Vagina (tissue), 2 donors: Measurements from ENCODE around the gene MTCL1. TPM values are rescaled to one million over a fixed set of nuclear protein-coding genes. Genes with fewer than 3 reads are reported as not detected.

ENCODE experiments used
- DNase-seq, 2 donors: peaks; one replicate each; pipeline ENCODE4 v3.0.0-alpha.2; 2017; ENCODE audit errors: extremely low spot score in 2 of 2
- H3K27ac ChIP-seq: fragments of 200-600 bp; sonication (generic); one replicate; pipeline ENCODE4 v1.5.1; 2019
- H3K27me3 ChIP-seq: fragments of 200-600 bp; sonication (generic); one replicate; pipeline ENCODE4 v1.5.1; 2019
- H3K36me3 ChIP-seq, 2 donors: fragments of 200-600 bp; sonication (generic); one replicate each; pipeline ENCODE4 v1.5.1; 2017 to 2019
- H3K4me1 ChIP-seq: fragments of 200-600 bp; sonication (generic); one replicate; pipeline ENCODE4 v1.5.1; 2019
- H3K4me3 ChIP-seq, 2 donors: fragments of 200-600 bp; sonication (generic); 1 replicate in 1 of 2; 2 replicates in 1 of 2; pipeline ENCODE4 v1.5.1; 2016 to 2019
- H3K9me3 ChIP-seq: fragments of 200-600 bp; sonication (generic); one replicate; pipeline ENCODE4 v1.5.1; 2019
- CTCF ChIP-seq, 3 experiments: fragments of 450-650 bp in 2 of 3; fragments of 200-600 bp in 1 of 3; sonication (generic) in 1 of 3; IDR thresholded peaks; one replicate each; pipeline ENCODE4 v1.5.1; 2017 to 2019; ENCODE audit warnings: antibody characterized with exemption in 3 of 3, mild to moderate bottlenecking in 2 of 3, moderate library complexity in 2 of 3
- POLR2A ChIP-seq, 2 donors: fragments of 450-650 bp; IDR thresholded peaks; one replicate each; pipeline ENCODE4 v1.6.1; 2017; ENCODE audit warnings: antibody characterized with exemption in 2 of 2, mild to moderate bottlenecking in 2 of 2, moderate library complexity in 2 of 2
- POLR2AphosphoS5 ChIP-seq, 2 donors: sonication (generic); formaldehyde crosslinking; IDR thresholded peaks; one replicate each; pipeline ENCODE4 v1.9.0; 2017; ENCODE audit warnings: antibody characterized with exemption in 2 of 2, mild to moderate bottlenecking in 2 of 2, low read depth in 1 of 2; ENCODE audit not compliant: insufficient read depth in 1 of 2
- intact Hi-C: fragments of 100-400 bp; cut with DNase I; formaldehyde crosslinking; loops from one replicate; pipeline ENCODE4 v1.15.1; 2023
- total RNA-seq: library from RNA; depleted of rRNA; stranded (reverse); fragments of >200 nt; gene quantifications from one replicate; pipeline ENCODE4 v1.2.3, GENCODE V29; 2016

The MTCL1 gene
- total RNA-seq, 1 donor from 2014 or later, result 23.6 TPM

GRCh38 chr18:8744656-8745055 is 39.3 kb downstream of the MTCL1 start:
- TF ChIP-seq CTCF (IDR thresholded peaks at IDR 0.05), result no peak
- TF ChIP-seq POLR2AphosphoS5 (IDR thresholded peaks at IDR 0.05; ENCODE audit: insufficient read depth in 1 of 2, low read depth in 1 of 2), result no peak
- TF ChIP-seq POLR2A (IDR thresholded peaks at IDR 0.05), result no peak

GRCh38 chr18:8745355-8746014 is 40.1 kb downstream of the MTCL1 start:
- no peak for TF ChIP-seq CTCF (IDR thresholded peaks at IDR 0.05)
- TF ChIP-seq POLR2A (IDR thresholded peaks at IDR 0.05), result no peak
- no peak for TF ChIP-seq POLR2AphosphoS5 (IDR thresholded peaks at IDR 0.05; ENCODE audit: insufficient read depth in 1 of 2, low read depth in 1 of 2)
- intact Hi-C loops, result loop anchor here (2.0 kb wide), 1 partner anchor 43 kb away; no protein-coding TSS in a partner anchor
- H3K36me3 ChIP-seq, result no peaks in the 10 kb centered on the region
- no peak overlapping the region for H3K27ac ChIP-seq
- DNase-seq, result no peak
- no peaks in the 10 kb centered on the region for H3K9me3 ChIP-seq
- H3K4me3 ChIP-seq, result no peak overlapping the region
- H3K27me3 ChIP-seq, result no peaks in the 10 kb centered on the region
- peaks cover 14% of the 10 kb centered on the region for H3K4me1 ChIP-seq

More at GRCh38 chr18:8744656-8745055, 39.3 kb downstream of the MTCL1 start:
- H3K36me3 ChIP-seq, result no peaks in the 10 kb centered on the region
- peaks cover 8% of the 10 kb centered on the region for H3K4me1 ChIP-seq
- no peaks in the 10 kb centered on the region for H3K9me3 ChIP-seq
- H3K4me3 ChIP-seq, result no peak overlapping the region
- intact Hi-C loops, result no loop called here
- no peak for DNase-seq
- H3K27ac ChIP-seq, result no peak overlapping the region
- H3K27me3 ChIP-seq, result no peaks in the 10 kb centered on the region

GRCh38 chr18:8747440-8747937 is 42.1 kb downstream of the MTCL1 start:
- Histone ChIP-seq H3K4me3 (no peak overlapping the region), H3K36me3 (no peaks in the 10 kb centered on the region), H3K9me3 (no peaks in the 10 kb centered on the region), H3K4me1 (peaks cover 25% of the 10 kb centered on the region), H3K27ac (no peak overlapping the region), H3K27me3 (no peaks in the 10 kb centered on the region)
- intact Hi-C loops, result loop anchor here (2.0 kb wide), 1 partner anchor 41 kb away; no protein-coding TSS in a partner anchor
- TF ChIP-seq POLR2A (IDR thresholded peaks at IDR 0.05) (no peak), CTCF (IDR thresholded peaks at IDR 0.05) (no peak), POLR2AphosphoS5 (IDR thresholded peaks at IDR 0.05; ENCODE audit: insufficient read depth in 1 of 2, low read depth in 1 of 2) (no peak)
- DNase-seq, result no peak

GRCh38 chr18:8749492-8749891 is 44.1 kb downstream of the MTCL1 start:
- TF ChIP-seq POLR2AphosphoS5 (IDR thresholded peaks at IDR 0.05; ENCODE audit: insufficient read depth in 1 of 2, low read depth in 1 of 2) (no peak), CTCF (IDR thresholded peaks at IDR 0.05) (no peak), POLR2A (IDR thresholded peaks at IDR 0.05) (no peak)
- Histone ChIP-seq H3K4me3 (no peak overlapping the region), H3K27me3 (no peaks in the 10 kb centered on the region), H3K4me1 (peaks cover 25% of the 10 kb centered on the region), H3K9me3 (no peaks in the 10 kb centered on the region), H3K36me3 (no peaks in the 10 kb centered on the region), H3K27ac (peak overlapping the region; percentile 82)
- intact Hi-C loops, result no loop called here
- no peak for DNase-seq

- intact Hi-C loops, result no loop called here
- no peak overlapping the region for H3K4me3 ChIP-seq
- peak overlapping the region; percentile 82 for H3K27ac ChIP-seq
- no peak for TF ChIP-seq POLR2A (IDR thresholded peaks at IDR 0.05)
- peak; percentile 44 to 59 for TF ChIP-seq POLR2AphosphoS5 (IDR thresholded peaks at IDR 0.05; ENCODE audit: insufficient read depth in 1 of 2, low read depth in 1 of 2)
- no peak for TF ChIP-seq CTCF (IDR thresholded peaks at IDR 0.05)
- no peaks in the 10 kb centered on the region for H3K36me3 ChIP-seq
- H3K4me1 ChIP-seq, result peaks cover 25% of the 10 kb centered on the region
- DNase-seq, result no peak
- H3K9me3 ChIP-seq, result no peaks in the 10 kb centered on the region
- H3K27me3 ChIP-seq, result no peaks in the 10 kb centered on the region
Measured at GRCh38 chr18:8750954-8751415, 45.6 kb downstream of the MTCL1 start.
